WTC11 (cell line): Measurements from ENCODE around the gene SH3BP5L. TPM values are rescaled to one million over a fixed set of nuclear protein-coding genes. Genes with fewer than 3 reads are reported as not detected.
"Not testable (repeated sequence)": the region's sequence is repeated elsewhere in the genome, so short reads cannot be mapped to it uniquely, and the experiment has no call there.

Experiments used
- ATAC-seq: fragments of 200-7000 bp; cut with Tn5 transposase; 2 replicates; pipeline ENCODE4 v1.10.0; 2021; ENCODE audit warnings: mild to moderate bottlenecking, moderate library complexity
- CTCF ChIA-PET: fragments of 300-600 bp; sonication (Branson Sonifier 250); formaldehyde crosslinking; loops from one replicate; lab custom pipeline; 2021; ENCODE audit warnings: antibody characterized with exemption; lab: Charles Lee
- POLR2A ChIA-PET: fragments of 350-600 bp; sonication (Branson Sonifier 250); formaldehyde crosslinking; loops from one replicate; lab custom pipeline; 2021; ENCODE audit warnings: antibody characterized with exemption; lab: Charles Lee
- DNase-seq: peaks from one replicate; pipeline ENCODE4 v3.0.0; 2021; ENCODE audit warnings: low spot score
- H3K27ac Mint-ChIP-seq: 2 replicates; pipeline ENCODE4 v1.8.0; 2021; ENCODE audit warnings: mixed read lengths
- H3K27me3 Mint-ChIP-seq: 2 replicates; pipeline ENCODE4 v1.8.0; 2021; ENCODE audit warnings: low read depth, mild to moderate bottlenecking, moderate library complexity, mixed read lengths
- H3K36me3 Mint-ChIP-seq: 2 replicates; pipeline ENCODE4 v1.8.0; 2021; ENCODE audit warnings: mixed read lengths
- H3K4me1 Mint-ChIP-seq: 2 replicates; pipeline ENCODE4 v1.8.0; 2022; ENCODE audit warnings: mixed read lengths
- H3K4me3 Mint-ChIP-seq: 2 replicates; pipeline ENCODE4 v1.8.0; 2021; ENCODE audit warnings: mild to moderate bottlenecking, moderate library complexity, mixed read lengths
- H3K9me3 Mint-ChIP-seq: 2 replicates; pipeline ENCODE4 v1.8.0; 2021; ENCODE audit warnings: mixed read lengths
- CREB1 ChIP-seq: sonication (generic); formaldehyde crosslinking; IDR thresholded peaks from 2 replicates; pipeline ENCODE4 v1.8.0; 2023; ENCODE audit warnings: mild to moderate bottlenecking, missing genetic modification reagents
- ESRRA ChIP-seq: sonication (generic); formaldehyde crosslinking; IDR thresholded peaks from 2 replicates; pipeline ENCODE4 v1.8.1; 2022; ENCODE audit warnings: mild to moderate bottlenecking, missing genetic modification reagents, borderline replicate concordance
- ETV6 ChIP-seq: sonication (generic); formaldehyde crosslinking; IDR thresholded peaks from 2 replicates; pipeline ENCODE4 v1.8.1; 2022; ENCODE audit warnings: mild to moderate bottlenecking, missing genetic modification reagents
- GABPB1 ChIP-seq: sonication (generic); formaldehyde crosslinking; IDR thresholded peaks from 2 replicates; pipeline ENCODE4 v1.8.1; 2023; ENCODE audit warnings: mild to moderate bottlenecking, missing genetic modification reagents
- MYBL2 ChIP-seq: sonication (generic); formaldehyde crosslinking; IDR thresholded peaks from 2 replicates; pipeline ENCODE4 v1.8.1; 2023; ENCODE audit warnings: mild to moderate bottlenecking, moderate library complexity, missing genetic modification reagents
- PRRX2 ChIP-seq: fragments of 250-450 bp; sonication (Bioruptor Pico); IDR thresholded peaks from 2 replicates; pipeline ENCODE4 v1.8.0; 2021; ENCODE audit warnings: mild to moderate bottlenecking
- SMAD4 ChIP-seq: sonication (generic); formaldehyde crosslinking; IDR thresholded peaks from 2 replicates; pipeline ENCODE4 v1.8.0; 2022; ENCODE audit warnings: mild to moderate bottlenecking, missing genetic modification reagents
- ZBTB21 ChIP-seq: sonication (generic); formaldehyde crosslinking; IDR thresholded peaks from 2 replicates; pipeline ENCODE4 v1.8.1; 2023; ENCODE audit warnings: mild to moderate bottlenecking, missing genetic modification reagents, borderline replicate concordance
- ZNF138 ChIP-seq: sonication (generic); formaldehyde crosslinking; conservative IDR thresholded peaks from 2 replicates; pipeline ENCODE4 v1.8.1; 2022; ENCODE audit warnings: mild to moderate bottlenecking, moderate library complexity, missing genetic modification reagents
- ZNF317 ChIP-seq: sonication (generic); formaldehyde crosslinking; IDR thresholded peaks from 2 replicates; pipeline ENCODE4 v1.8.1; 2023; ENCODE audit warnings: low read depth, mild to moderate bottlenecking, moderate library complexity, missing genetic modification reagents, borderline replicate concordance
- total RNA-seq: library from RNA; stranded (reverse); gene quantifications from 3 replicates; pipeline ENCODE4 v1.2.3, GENCODE V29; 2021
- TF ChIP-seq, protein P1 (sequence below): sonication (generic); formaldehyde crosslinking; IDR thresholded peaks from 2 replicates; pipeline ENCODE4 v1.8.1; 2023; ENCODE audit warnings: mild to moderate bottlenecking, missing genetic modification reagents, moderate library complexity
- TF ChIP-seq, protein P2 (sequence below): sonication (generic); formaldehyde crosslinking; IDR thresholded peaks from 2 replicates; pipeline ENCODE4 v1.8.1; 2022; ENCODE audit warnings: missing genetic modification reagents, borderline replicate concordance
- TF ChIP-seq, protein P3 (sequence below): sonication (generic); formaldehyde crosslinking; IDR thresholded peaks from 2 replicates; pipeline ENCODE4 v1.8.1; 2022; ENCODE audit warnings: mild to moderate bottlenecking, missing genetic modification reagents, moderate library complexity, borderline replicate concordance
- TF ChIP-seq, protein P4 (sequence below): sonication (generic); formaldehyde crosslinking; IDR thresholded peaks from 2 replicates; pipeline ENCODE4 v1.8.0; 2022; ENCODE audit warnings: mild to moderate bottlenecking, missing genetic modification reagents
- TF ChIP-seq, protein P5 (sequence below): sonication (generic); formaldehyde crosslinking; IDR thresholded peaks from 2 replicates; pipeline ENCODE4 v1.8.1; 2023; ENCODE audit warnings: mild to moderate bottlenecking, missing genetic modification reagents
- TF ChIP-seq, protein P6 (sequence below): sonication (generic); formaldehyde crosslinking; IDR thresholded peaks from 2 replicates; pipeline ENCODE4 v1.8.0; 2023; ENCODE audit warnings: mild to moderate bottlenecking, missing genetic modification reagents
- TF ChIP-seq, protein P7 (sequence below): sonication (generic); formaldehyde crosslinking; IDR thresholded peaks from 2 replicates; pipeline ENCODE4 v1.8.1; 2022; ENCODE audit warnings: low read depth, missing genetic modification reagents, borderline replicate concordance

SH3BP5L gene
- total RNA-seq, 1 experiment from 2014 or later: 32.9 TPM

DNA sequence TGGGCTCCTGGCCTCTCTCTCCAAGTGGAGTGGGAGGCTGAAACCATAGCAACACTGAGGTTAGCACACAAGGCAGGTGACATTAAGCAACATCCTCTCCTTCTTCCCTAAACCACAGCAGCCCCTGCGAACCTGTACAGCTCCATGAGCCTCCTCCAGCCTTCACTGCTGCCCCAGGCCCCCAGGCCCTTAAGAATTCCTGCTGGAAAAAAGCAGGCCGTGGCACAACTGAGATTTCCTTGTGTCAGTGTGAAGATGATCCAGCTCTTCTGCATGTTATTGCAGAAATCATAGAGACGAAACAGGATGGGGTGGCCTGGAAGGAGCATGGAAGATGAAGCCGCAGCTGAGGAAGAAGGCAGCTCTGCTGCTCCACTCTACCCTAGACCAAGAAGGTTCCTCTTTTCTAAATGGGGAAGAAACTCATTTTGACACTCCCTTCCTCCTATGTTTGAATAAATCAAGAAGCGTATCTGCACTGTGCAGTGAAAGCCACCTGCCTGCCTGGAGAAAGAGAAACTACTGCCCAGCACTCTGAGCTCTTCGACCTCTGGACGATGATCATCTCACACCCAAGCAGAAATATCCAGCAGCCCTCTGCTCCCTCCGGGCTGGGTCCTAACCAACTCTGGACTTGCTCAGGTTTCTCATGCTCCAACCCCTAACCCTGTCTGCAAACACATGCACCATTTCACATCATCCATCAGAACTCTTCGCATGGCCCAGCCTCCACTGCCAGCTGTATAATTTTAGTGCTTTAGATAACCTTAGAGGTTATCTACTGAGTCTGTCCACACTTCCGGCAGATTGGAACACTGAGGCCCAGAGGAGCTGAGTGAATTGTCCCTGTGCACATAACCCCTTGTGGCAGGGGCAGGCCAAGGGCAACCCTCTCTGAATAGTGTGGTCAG, 20.7 kb downstream of the SH3BP5L start:
- H3K9me3 Mint-ChIP-seq: peaks cover 49% of the 10 kb centered on the region
- DNase-seq (no peak), ATAC-seq (no peak)
- no peaks in the 10 kb centered on the region for H3K4me1 Mint-ChIP-seq
- H3K4me3 Mint-ChIP-seq: no peak overlapping the region
- CTCF ChIA-PET: no interaction called here
- POLR2A ChIA-PET: no interaction called here
- peaks cover 27% of the 10 kb centered on the region for H3K36me3 Mint-ChIP-seq
- no peak overlapping the region for H3K27ac Mint-ChIP-seq
- peaks cover 21% of the 10 kb centered on the region for H3K27me3 Mint-ChIP-seq
- no peak for TF ChIP-seq ZBTB21
- TF ChIP-seq, protein P1, sequence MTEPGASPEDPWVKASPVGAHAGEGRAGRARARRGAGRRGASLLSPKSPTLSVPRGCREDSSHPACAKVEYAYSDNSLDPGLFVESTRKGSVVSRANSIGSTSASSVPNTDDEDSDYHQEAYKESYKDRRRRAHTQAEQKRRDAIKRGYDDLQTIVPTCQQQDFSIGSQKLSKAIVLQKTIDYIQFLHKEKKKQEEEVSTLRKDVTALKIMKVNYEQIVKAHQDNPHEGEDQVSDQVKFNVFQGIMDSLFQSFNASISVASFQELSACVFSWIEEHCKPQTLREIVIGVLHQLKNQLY (CRISPR knock-in tag): no peak
- no peak for TF ChIP-seq ZNF138
- TF ChIP-seq ZNF317 (CRISPR knock-in tag): no peak
- TF ChIP-seq GABPB1 (CRISPR knock-in tag): no peak
- TF ChIP-seq CREB1 (CRISPR knock-in tag): no peak
- TF ChIP-seq ETV6 (CRISPR knock-in tag): no peak
- no peak for TF ChIP-seq ESRRA (CRISPR knock-in tag)
- TF ChIP-seq, protein P2, sequence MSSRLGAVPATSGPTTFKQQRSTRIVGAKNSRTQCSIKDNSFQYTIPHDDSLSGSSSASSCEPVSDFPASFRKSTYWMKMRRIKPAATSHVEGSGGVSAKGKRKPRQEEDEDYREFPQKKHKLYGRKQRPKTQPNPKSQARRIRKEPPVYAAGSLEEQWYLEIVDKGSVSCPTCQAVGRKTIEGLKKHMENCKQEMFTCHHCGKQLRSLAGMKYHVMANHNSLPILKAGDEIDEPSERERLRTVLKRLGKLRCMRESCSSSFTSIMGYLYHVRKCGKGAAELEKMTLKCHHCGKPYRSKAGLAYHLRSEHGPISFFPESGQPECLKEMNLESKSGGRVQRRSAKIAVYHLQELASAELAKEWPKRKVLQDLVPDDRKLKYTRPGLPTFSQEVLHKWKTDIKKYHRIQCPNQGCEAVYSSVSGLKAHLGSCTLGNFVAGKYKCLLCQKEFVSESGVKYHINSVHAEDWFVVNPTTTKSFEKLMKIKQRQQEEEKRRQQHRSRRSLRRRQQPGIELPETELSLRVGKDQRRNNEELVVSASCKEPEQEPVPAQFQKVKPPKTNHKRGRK: no peak
- TF ChIP-seq, protein P3, sequence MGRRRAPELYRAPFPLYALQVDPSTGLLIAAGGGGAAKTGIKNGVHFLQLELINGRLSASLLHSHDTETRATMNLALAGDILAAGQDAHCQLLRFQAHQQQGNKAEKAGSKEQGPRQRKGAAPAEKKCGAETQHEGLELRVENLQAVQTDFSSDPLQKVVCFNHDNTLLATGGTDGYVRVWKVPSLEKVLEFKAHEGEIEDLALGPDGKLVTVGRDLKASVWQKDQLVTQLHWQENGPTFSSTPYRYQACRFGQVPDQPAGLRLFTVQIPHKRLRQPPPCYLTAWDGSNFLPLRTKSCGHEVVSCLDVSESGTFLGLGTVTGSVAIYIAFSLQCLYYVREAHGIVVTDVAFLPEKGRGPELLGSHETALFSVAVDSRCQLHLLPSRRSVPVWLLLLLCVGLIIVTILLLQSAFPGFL (CRISPR knock-in tag): no peak
- TF ChIP-seq, protein P4, sequence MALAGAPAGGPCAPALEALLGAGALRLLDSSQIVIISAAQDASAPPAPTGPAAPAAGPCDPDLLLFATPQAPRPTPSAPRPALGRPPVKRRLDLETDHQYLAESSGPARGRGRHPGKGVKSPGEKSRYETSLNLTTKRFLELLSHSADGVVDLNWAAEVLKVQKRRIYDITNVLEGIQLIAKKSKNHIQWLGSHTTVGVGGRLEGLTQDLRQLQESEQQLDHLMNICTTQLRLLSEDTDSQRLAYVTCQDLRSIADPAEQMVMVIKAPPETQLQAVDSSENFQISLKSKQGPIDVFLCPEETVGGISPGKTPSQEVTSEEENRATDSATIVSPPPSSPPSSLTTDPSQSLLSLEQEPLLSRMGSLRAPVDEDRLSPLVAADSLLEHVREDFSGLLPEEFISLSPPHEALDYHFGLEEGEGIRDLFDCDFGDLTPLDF: no peak
- no peak for TF ChIP-seq SMAD4
- TF ChIP-seq, protein P5, sequence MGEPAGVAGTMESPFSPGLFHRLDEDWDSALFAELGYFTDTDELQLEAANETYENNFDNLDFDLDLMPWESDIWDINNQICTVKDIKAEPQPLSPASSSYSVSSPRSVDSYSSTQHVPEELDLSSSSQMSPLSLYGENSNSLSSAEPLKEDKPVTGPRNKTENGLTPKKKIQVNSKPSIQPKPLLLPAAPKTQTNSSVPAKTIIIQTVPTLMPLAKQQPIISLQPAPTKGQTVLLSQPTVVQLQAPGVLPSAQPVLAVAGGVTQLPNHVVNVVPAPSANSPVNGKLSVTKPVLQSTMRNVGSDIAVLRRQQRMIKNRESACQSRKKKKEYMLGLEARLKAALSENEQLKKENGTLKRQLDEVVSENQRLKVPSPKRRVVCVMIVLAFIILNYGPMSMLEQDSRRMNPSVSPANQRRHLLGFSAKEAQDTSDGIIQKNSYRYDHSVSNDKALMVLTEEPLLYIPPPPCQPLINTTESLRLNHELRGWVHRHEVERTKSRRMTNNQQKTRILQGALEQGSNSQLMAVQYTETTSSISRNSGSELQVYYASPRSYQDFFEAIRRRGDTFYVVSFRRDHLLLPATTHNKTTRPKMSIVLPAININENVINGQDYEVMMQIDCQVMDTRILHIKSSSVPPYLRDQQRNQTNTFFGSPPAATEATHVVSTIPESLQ (CRISPR knock-in tag): no peak

DNA sequence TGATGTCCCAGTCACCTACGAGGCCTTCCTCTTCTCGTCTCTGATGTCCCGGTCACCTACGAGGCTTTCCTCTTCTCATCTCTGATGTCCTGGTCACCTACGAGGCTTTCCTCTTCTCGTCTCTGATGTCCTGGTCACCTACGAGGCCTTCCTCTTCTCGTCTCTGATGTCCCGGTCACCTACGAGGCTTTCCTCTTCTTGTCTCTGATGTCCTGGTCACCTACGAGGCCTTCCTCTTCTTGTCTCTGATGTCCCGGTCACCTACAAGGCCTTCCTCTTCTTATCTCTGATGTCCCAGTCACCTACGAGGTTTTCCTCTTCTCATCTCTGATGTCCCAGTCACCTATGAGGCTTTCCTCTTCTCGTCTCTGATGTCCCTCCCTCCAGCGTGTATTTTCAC, 22.2 kb downstream of the SH3BP5L start:
- not testable (repeated sequence) for DNase-seq
- peaks cover 60% of the 10 kb centered on the region for H3K9me3 Mint-ChIP-seq

DNA sequence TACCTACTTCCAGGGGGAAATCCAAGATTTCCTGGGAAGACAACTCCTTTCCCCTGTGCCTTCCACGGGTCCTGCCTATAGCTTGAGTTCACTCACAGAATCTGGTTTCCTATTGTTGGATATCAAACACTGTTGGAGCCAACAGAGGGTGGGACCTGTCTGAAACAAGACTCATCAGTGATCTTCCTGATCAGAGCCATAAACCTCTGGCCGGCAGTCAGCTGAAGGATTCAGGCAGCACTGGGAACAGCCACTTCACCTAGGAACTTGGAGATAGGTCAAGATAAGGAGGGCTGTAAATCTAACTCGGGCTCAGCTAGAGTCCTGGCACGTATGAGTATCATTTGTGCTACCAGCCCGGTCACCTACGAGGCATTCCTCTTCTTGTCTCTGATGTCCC, 23.3 kb downstream of the SH3BP5L start:
- POLR2A ChIA-PET: no interaction called here
- Mint-ChIP-seq H3K4me1 (no peaks in the 10 kb centered on the region), H3K9me3 (peaks cover 70% of the 10 kb centered on the region)

More for the DNA sequence above, 22.2 kb downstream of the SH3BP5L start:
- H3K4me3 Mint-ChIP-seq, ATAC-seq, H3K4me1 Mint-ChIP-seq, H3K27ac Mint-ChIP-seq, POLR2A ChIA-PET, CTCF ChIA-PET: not testable (repeated sequence)
- Mint-ChIP-seq H3K36me3 (peaks cover 29% of the 10 kb centered on the region), H3K27me3 (peaks cover 24% of the 10 kb centered on the region)

More for the DNA sequence above, 23.3 kb downstream of the SH3BP5L start:
- ATAC-seq (no peak), DNase-seq (no peak)
- Mint-ChIP-seq H3K27ac (no peak overlapping the region), H3K4me3 (no peak overlapping the region), H3K36me3 (peaks cover 30% of the 10 kb centered on the region), H3K27me3 (peaks cover 24% of the 10 kb centered on the region)
- TF ChIP-seq, protein P6, sequence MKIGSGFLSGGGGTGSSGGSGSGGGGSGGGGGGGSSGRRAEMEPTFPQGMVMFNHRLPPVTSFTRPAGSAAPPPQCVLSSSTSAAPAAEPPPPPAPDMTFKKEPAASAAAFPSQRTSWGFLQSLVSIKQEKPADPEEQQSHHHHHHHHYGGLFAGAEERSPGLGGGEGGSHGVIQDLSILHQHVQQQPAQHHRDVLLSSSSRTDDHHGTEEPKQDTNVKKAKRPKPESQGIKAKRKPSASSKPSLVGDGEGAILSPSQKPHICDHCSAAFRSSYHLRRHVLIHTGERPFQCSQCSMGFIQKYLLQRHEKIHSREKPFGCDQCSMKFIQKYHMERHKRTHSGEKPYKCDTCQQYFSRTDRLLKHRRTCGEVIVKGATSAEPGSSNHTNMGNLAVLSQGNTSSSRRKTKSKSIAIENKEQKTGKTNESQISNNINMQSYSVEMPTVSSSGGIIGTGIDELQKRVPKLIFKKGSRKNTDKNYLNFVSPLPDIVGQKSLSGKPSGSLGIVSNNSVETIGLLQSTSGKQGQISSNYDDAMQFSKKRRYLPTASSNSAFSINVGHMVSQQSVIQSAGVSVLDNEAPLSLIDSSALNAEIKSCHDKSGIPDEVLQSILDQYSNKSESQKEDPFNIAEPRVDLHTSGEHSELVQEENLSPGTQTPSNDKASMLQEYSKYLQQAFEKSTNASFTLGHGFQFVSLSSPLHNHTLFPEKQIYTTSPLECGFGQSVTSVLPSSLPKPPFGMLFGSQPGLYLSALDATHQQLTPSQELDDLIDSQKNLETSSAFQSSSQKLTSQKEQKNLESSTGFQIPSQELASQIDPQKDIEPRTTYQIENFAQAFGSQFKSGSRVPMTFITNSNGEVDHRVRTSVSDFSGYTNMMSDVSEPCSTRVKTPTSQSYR (CRISPR knock-in tag): no peak
- TF ChIP-seq, protein P7, sequence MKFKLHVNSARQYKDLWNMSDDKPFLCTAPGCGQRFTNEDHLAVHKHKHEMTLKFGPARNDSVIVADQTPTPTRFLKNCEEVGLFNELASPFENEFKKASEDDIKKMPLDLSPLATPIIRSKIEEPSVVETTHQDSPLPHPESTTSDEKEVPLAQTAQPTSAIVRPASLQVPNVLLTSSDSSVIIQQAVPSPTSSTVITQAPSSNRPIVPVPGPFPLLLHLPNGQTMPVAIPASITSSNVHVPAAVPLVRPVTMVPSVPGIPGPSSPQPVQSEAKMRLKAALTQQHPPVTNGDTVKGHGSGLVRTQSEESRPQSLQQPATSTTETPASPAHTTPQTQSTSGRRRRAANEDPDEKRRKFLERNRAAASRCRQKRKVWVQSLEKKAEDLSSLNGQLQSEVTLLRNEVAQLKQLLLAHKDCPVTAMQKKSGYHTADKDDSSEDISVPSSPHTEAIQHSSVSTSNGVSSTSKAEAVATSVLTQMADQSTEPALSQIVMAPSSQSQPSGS (CRISPR knock-in tag): no peak
- TF ChIP-seq MYBL2 (CRISPR knock-in tag) (no peak), PRRX2 (no peak)
- CTCF ChIA-PET: no interaction called here
